Ecto neural progenitor cell (in vitro differentiated cells): ENCODE results near the gene GNB5.

Experiments used
- DNase-seq: peaks from one replicate; pipeline ENCODE4 v3.0.0-alpha.2; 2018; ENCODE audit warnings: low spot score

The GNB5 gene

GRCh38 chr15:52143873-52144272, 47.3 kb downstream of the GNB5 start:
- no peak for DNase-seq

- DNase-seq, result no peak
Observed at GRCh38 chr15:52140646-52141045, 50.5 kb downstream of the GNB5 start.

GRCh38 chr15:52139599-52140462, 51.4 kb downstream of the GNB5 start:
- DNase-seq, result peak; percentile 83

GRCh38 chr15:52137432-52138357, 53.5 kb downstream of the GNB5 start:
- no peak for DNase-seq

GRCh38 chr15:52136442-52136980, 54.7 kb downstream of the GNB5 start:
- DNase-seq, result no peak

- no peak for DNase-seq
Observed at GRCh38 chr15:52134502-52135144, 56.6 kb downstream of the GNB5 start.

- DNase-seq, result no peak
Observed at GRCh38 chr15:52133510-52134220, 57.5 kb downstream of the GNB5 start.

GRCh38 chr15:52132066-52132465, 59.1 kb downstream of the GNB5 start:
- DNase-seq, result no peak

GRCh38 chr15:52128568-52128967, 62.6 kb downstream of the GNB5 start:
- DNase-seq, result no peak

GRCh38 chr15:52124270-52124880, 66.8 kb downstream of the GNB5 start:
- no peak for DNase-seq

- DNase-seq, result no peak
Observed at GRCh38 chr15:52121896-52122295, 69.3 kb downstream of the GNB5 start.

- DNase-seq, result no peak
Observed at GRCh38 chr15:52121006-52121405, 70.2 kb downstream of the GNB5 start.

GRCh38 chr15:52120488-52120887, 70.7 kb downstream of the GNB5 start:
- no peak for DNase-seq

- no peak for DNase-seq
Observed at GRCh38 chr15:52118969-52119749, 72.0 kb downstream of the GNB5 start.

GRCh38 chr15:52117549-52117948, 73.6 kb downstream of the GNB5 start:
- no peak for DNase-seq

- no peak for DNase-seq
Observed at GRCh38 chr15:52115598-52116427, 75.4 kb downstream of the GNB5 start.

- DNase-seq, result no peak
Observed at GRCh38 chr15:52114261-52115055, 76.7 kb downstream of the GNB5 start.

- no peak for DNase-seq
Observed at GRCh38 chr15:52113708-52114107, 77.5 kb downstream of the GNB5 start.
